ENCODE data around the gene BANF2.
"Not testable (repeated sequence)": the region's sequence is repeated elsewhere in the genome, so short reads cannot be mapped to it uniquely, and the experiment has no call there.

BANF2 gene

GRCh38 chr20:17699931-17700351, at the start of gene BANF2:
TSS of gene BANF2 (plus strand) at chr20:17699966. CDS start at chr20:17725026, 25,060 bp downstream.
- DNase-seq: no peak

- DNase-seq: no peak
Observed at GRCh38 chr20:17650301-17651128, 49.3 kb upstream of the BANF2 start.

- DNase-seq: no peak
Observed at GRCh38 chr20:17651129-17651759, 48.5 kb upstream of the BANF2 start.

GRCh38 chr20:17651760-17652388, 47.9 kb upstream of the BANF2 start:
- no peak for DNase-seq

GRCh38 chr20:17652411-17652810, 47.4 kb upstream of the BANF2 start:
- DNase-seq: no peak

GRCh38 chr20:17653835-17654648, 45.7 kb upstream of the BANF2 start:
- no peak for DNase-seq

- DNase-seq: no peak
Observed at GRCh38 chr20:17654649-17655285, 45.0 kb upstream of the BANF2 start.

GRCh38 chr20:17655286-17655651, 44.5 kb upstream of the BANF2 start:
- no peak for DNase-seq

GRCh38 chr20:17655865-17656479, 43.8 kb upstream of the BANF2 start:
- no peak for DNase-seq

GRCh38 chr20:17657079-17657825, 42.5 kb upstream of the BANF2 start:
- DNase-seq: no peak

- DNase-seq: no peak
Observed at GRCh38 chr20:17657898-17658647, 41.7 kb upstream of the BANF2 start.

- no peak for DNase-seq
Observed at GRCh38 chr20:17658648-17658993, 41.1 kb upstream of the BANF2 start.

GRCh38 chr20:17659344-17659743, 40.4 kb upstream of the BANF2 start:
- DNase-seq: not testable (repeated sequence)

GRCh38 chr20:17659801-17660200, 40.0 kb upstream of the BANF2 start:
- DNase-seq: no peak

- DNase-seq: no peak
Observed at GRCh38 chr20:17660667-17661066, 39.1 kb upstream of the BANF2 start.

- no peak for DNase-seq
Observed at GRCh38 chr20:17661121-17661744, 38.5 kb upstream of the BANF2 start.

GRCh38 chr20:17662333-17663039, 37.3 kb upstream of the BANF2 start:
- DNase-seq: no peak

GRCh38 chr20:17663040-17663399, 36.7 kb upstream of the BANF2 start:
- DNase-seq: no peak

GRCh38 chr20:17663486-17663885, 36.3 kb upstream of the BANF2 start:
- no peak for DNase-seq
